Raji (cell line): ENCODE measurements around the gene CARS2.
A peak's percentile ranks its signal among the peaks of the same experiment; 100 is the strongest.

ENCODE experiments used
- POLR2A ChIP-seq: IDR thresholded peaks from 2 replicates; pipeline ENCODE4 v1.6.1; 2011; ENCODE audit warnings: low read depth, low read length, control low read depth; ENCODE audit not compliant: insufficient read depth

CARS2 gene

GRCh38 chr13:110713981-110714796, 8.3 kb upstream of the CARS2 start:
- no peak; the same call in 1 of the 2 replicates for TF ChIP-seq POLR2A

- no peak for TF ChIP-seq POLR2A
Measured at GRCh38 chr13:110713642-110713952, 7.7 kb upstream of the CARS2 start, which contains the start of gene ING1. ING1 (plus strand) TSS chr13:110713700; CDS start chr13:110714150, 450 bp downstream.

DNA sequence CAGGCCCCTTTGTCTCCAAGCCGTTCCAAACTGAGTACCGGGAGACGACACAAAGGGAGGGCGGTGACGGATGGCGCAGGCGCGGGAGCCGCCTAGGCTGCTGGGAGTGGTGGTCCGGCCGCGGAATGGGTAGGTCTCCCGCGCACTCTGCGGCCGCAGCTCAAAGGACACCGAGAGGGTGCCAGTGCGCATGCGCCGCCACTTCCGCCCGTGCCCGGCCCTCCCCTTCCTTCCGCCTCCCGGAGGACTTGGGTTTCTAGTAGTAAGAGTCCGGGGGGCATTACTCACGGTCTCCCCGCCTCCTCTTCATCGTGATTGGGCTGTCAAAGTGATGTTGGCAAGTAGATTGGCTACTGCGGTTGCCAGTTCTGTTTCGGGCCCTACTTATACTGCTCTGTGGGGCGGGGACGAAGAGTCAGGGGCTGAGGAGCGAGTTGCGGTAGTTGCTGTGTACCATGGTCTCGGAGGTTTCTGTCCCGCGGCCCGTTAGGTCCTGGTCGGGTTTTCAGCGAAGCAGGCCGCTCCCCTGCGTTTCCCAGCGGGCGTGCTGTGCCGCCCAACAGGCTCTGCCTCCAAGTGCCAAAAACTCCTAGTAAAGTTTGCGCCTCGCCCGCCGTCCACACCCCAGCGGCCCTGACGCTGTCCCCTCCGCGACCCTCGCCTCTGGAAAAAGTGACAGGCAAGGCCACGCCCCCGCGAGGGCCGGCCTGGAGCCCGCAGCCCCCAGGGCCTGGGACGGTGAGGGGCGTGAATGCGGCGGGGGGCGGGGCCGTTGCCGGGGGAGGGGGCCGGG, 7.1 kb upstream of the CARS2 start:
- TF ChIP-seq POLR2A: peak; percentile 99

- TF ChIP-seq POLR2A: peak; percentile 76
Measured at GRCh38 chr13:110712081-110712848, 6.3 kb upstream of the CARS2 start.

- no peak for TF ChIP-seq POLR2A
Measured at GRCh38 chr13:110706570-110707372, 855 bp upstream of the CARS2 start.

GRCh38 chr13:110705356-110705825, 525 bp downstream of the CARS2 start:
- TF ChIP-seq POLR2A: no peak

GRCh38 chr13:110702591-110703526, 3.1 kb downstream of the CARS2 start:
- no peak for TF ChIP-seq POLR2A

DNA sequence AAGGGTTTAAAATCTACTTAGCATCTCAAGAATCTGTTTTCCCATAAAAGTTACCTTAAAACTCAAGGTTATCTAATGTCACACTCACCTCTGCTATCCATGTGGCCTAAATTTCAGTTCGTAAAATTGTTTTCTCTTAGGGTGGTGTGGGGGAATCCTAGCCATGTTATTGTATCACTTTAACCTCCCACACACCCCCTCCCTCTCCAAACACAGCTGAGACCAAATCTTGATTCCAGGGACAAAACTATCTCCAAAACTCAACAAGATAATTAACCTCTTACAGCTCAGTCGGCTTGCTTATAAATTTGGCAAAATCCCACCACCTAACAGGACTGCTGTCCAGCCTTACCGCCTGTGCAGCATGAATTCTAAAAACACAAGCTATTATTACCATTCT, 3.8 kb downstream of the CARS2 start:
- no peak for TF ChIP-seq POLR2A

DNA sequence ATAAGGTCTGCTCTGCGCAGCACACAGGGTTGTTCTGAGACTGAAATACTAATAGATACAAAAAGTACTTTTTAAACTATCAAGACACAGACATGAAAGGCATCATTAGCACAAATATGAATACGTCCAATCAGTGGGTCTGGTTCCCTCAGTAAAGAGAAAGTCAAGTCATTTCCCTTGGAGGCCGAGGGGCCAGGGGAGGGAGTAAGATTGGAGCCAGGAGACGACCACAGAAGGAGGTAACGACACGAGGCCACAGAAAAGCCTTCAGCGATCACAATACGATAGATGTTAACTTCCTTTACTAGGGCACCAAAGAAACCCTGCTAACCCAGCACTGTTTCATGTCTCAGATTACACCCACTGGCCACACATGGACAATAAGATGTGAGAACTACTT, 5.3 kb downstream of the CARS2 start:
- no peak for TF ChIP-seq POLR2A

GRCh38 chr13:110700186-110700585, 5.7 kb downstream of the CARS2 start:
- TF ChIP-seq POLR2A: no peak

DNA sequence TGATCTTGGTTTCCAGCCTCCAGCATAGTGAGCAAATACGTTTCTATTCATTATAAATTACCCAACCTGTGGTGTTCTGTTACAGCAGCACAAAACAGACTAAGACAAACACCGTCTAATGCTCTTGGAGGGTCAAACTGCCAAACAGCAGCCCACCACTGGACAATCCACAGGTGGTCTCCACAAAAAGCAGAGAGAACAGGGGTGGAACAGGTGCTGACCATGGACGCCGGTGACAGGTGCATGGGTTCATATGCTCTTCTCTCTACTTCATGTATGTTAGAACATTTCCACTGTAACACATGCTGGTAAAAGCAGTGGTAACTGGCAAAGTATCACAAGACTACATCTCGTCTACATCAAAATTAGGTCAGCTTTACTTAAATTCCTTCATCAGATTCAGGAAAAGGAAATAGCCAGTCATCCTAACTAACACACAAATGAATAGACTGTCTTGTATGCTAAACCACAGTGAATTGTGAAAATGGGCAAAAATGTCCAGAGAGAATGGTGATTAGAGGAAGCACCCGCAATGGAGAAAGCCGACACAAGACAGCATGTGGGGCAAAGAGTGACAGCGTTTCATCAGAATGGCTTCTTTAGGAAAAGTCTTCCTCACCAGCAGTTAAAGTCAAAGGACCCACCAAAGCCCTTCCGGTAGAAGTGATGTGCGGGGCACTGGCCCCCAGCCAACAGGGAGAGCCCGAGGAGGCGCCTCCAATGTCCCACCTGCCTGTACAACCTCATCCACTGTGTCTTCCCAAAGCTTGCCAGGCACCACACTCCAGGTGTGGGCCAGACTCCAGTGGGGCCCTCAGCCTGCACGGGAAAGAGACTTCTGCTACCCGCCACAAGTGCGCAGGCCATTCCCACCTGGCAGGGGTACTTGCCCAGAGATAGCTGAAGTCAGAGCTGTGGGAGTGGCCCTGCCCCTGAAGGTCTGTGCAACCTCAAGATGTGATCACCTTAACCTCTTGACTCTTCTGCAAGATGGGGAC, 6.5 kb downstream of the CARS2 start:
- no peak for TF ChIP-seq POLR2A

DNA sequence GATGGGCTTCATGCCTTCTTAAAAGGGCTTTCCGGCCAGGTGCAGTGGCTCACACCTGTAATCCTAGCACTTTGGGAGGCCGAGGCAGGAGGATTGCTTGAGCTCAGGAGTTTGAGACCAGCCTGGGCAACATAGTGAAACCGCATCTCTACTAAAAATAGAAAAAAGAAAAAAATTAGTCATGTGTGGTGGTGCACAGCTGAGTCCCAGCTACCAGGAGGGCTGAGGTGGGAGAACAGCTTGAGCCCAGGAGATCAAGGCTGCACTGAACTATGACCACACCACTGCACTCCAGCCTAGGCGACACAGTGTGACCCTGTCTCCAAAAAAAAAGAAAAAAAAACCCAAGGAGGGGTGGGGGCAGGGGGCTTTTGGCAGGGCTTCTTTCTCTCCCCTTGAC, 7.2 kb downstream of the CARS2 start:
- no peak for TF ChIP-seq POLR2A
